Activated T-cell treated with anti-CD3 and anti-CD28 coated beads for 1 hour (primary cell): Measurements from ENCODE around the gene ITGBL1.

Experiments
- DNase-seq: peaks from one replicate; pipeline ENCODE4 v3.0.0-alpha.2; 2020; ENCODE audit warnings: low read depth

Gene ITGBL1

GRCh38 chr13:101626925-101627555 is 174.6 kb downstream of the ITGBL1 start:
- DNase-seq, result no peak

- DNase-seq, result no peak
Measured at GRCh38 chr13:101627556-101627943, 175.1 kb downstream of the ITGBL1 start.

- DNase-seq, result no peak
Measured at GRCh38 chr13:101628900-101629299, 176.4 kb downstream of the ITGBL1 start.

GRCh38 chr13:101631395-101631794 is 178.9 kb downstream of the ITGBL1 start:
- DNase-seq, result no peak

GRCh38 chr13:101634142-101634541 is 181.7 kb downstream of the ITGBL1 start:
- no peak for DNase-seq

- no peak for DNase-seq
Measured at GRCh38 chr13:101639711-101640110, 187.2 kb downstream of the ITGBL1 start.

- no peak for DNase-seq
Measured at GRCh38 chr13:101640788-101641400, 188.4 kb downstream of the ITGBL1 start.

- DNase-seq, result no peak
Measured at GRCh38 chr13:101645871-101646270, 193.4 kb downstream of the ITGBL1 start.

- no peak for DNase-seq
Measured at GRCh38 chr13:101647760-101648159, 195.3 kb downstream of the ITGBL1 start.

GRCh38 chr13:101648766-101649487 is 196.5 kb downstream of the ITGBL1 start:
- DNase-seq, result no peak

GRCh38 chr13:101649488-101650126 is 197.1 kb downstream of the ITGBL1 start:
- DNase-seq, result no peak

GRCh38 chr13:101654883-101655282 is 202.4 kb downstream of the ITGBL1 start:
- no peak for DNase-seq

GRCh38 chr13:101655435-101655834 is 203.0 kb downstream of the ITGBL1 start:
- DNase-seq, result no peak

GRCh38 chr13:101660711-101661110 is 208.2 kb downstream of the ITGBL1 start:
- no peak for DNase-seq

GRCh38 chr13:101661839-101662238 is 209.4 kb downstream of the ITGBL1 start:
- no peak for DNase-seq

GRCh38 chr13:101673360-101674105 is 221.1 kb downstream of the ITGBL1 start:
- DNase-seq, result no peak

- DNase-seq, result no peak
Measured at GRCh38 chr13:101681834-101682233, 229.4 kb downstream of the ITGBL1 start.

GRCh38 chr13:101686003-101686402 is 233.5 kb downstream of the ITGBL1 start:
- DNase-seq, result no peak

- no peak for DNase-seq
Measured at GRCh38 chr13:101690871-101691270, 238.4 kb downstream of the ITGBL1 start.

- no peak for DNase-seq
Measured at GRCh38 chr13:101691341-101691860, 238.9 kb downstream of the ITGBL1 start.

GRCh38 chr13:101695870-101696516 is 243.5 kb downstream of the ITGBL1 start:
- DNase-seq, result no peak
